NOMO-1 treated with DMSO at 0.1 percent for 48 hours (cell line): ENCODE results near the gene MTF2.

Experiments used
- DNase-seq: peaks from one replicate; lab custom pipeline; 2025; ENCODE audit not compliant: unreplicated experiment; lab: John Stamatoyannopoulos, UW

MTF2 gene

GRCh38 chr1:93082313-93082712, 3.2 kb downstream of the MTF2 start:
- DNase-seq: no peak

DNA sequence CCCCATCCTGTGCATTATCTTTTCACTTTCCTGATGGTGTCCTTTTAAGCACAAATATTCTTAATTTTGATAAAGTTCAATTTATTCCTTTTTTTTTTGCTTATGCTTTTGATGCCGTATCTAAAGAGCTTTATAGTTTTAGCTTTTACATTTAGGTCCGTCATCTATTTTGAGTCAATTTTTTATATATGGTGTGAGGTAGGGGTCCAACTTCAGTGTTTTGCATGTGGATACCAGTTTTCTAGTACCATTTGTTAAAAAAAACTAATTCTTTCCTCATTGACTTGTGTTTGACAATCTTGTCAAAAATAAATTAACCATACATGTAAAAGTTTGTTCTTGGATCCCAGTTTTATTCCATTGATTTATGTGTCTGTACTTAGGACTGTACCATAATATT, 4.9 kb downstream of the MTF2 start:
- no peak for DNase-seq

DNA sequence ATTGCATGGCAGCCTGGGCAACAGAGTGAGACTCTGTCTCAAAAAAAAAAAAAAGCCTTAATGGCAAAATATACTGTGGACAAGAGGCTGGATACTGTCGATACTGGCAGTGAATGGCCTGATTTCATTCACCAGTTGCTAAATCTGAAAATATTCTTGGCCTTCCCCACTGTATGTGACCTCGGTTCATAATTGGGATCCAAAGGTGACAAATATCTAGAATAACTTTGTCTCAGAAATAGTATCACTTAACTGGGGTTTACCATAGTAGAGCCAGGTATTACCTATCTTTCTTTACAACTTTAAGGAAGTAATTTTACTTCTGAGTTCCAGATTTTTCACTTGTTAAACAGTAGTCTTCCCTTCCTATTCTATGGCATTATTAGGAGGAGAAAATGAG, 8.4 kb downstream of the MTF2 start:
- DNase-seq: no peak

DNA sequence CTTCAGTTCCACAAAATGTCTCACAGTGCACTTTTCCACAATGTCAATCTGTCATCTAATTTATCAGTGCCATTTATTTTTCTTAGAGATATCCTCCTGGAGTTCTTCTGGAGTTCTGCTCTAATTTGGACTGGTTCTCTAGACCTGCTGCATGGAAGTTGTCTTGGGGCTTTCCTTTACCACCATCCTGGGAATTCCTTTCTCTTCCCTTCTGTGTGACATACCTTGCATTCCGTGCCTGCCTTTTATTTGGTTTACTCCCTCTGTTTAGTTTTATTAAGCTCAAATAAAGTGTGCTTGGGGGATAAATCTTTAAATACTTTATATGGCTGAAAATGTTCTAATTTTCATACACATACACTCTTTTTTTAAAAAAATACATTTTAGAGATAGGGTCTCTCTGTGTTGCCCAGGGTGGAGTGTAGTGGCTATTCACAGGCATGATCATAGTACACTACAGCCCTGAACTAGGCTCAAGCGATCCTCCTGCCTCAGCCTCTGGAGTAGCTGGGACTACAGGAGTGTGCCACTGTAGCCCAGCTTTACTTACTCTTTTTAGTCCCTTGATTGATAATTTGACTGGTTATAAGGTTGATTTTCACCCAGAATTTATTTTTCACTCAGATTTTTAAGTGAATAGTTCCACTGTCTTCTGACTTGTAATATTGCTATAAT, 14.4 kb downstream of the MTF2 start:
- no peak for DNase-seq

- peak; percentile 49 for DNase-seq
Observed at GRCh38 chr1:93095804-93096585, 16.9 kb downstream of the MTF2 start.

DNA sequence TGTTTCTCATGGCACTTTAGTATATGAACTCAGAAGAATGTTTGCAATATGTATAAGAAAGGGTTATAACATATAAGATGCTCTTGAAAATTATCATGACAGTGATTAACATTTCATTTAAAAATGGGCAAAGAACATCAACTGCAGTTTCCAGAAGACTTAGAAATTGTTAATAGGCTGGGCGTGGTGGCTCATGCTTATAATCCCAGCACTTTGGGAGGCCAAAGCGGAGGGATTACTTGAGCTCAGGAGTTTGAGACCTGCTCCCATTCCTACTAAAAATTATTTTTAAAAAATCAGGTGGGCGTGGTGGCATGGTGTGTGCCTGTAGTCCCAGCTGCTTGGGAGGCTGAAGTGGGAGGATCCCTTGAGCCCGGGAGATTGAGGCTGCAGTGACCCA, 23.1 kb downstream of the MTF2 start:
- no peak for DNase-seq

DNA sequence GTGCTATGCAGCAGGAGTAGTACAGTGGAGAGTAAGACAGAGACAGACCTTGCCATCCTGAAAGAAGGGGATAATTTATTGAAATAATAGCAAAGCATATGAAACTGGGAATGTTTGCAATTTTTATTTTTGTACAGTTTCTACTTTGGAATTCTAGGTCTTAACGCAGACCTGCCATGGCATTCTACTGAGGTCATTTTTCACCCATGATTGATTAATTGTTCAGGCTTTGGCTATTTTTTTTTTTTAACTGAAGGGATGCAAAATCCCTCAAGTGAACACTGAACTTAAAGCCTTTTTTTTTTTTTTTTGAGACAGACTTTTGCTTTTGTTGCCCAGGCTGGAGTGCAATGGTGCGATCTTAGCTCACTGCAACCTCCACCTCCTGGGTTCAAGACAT, 27.1 kb downstream of the MTF2 start:
- no peak for DNase-seq

DNA sequence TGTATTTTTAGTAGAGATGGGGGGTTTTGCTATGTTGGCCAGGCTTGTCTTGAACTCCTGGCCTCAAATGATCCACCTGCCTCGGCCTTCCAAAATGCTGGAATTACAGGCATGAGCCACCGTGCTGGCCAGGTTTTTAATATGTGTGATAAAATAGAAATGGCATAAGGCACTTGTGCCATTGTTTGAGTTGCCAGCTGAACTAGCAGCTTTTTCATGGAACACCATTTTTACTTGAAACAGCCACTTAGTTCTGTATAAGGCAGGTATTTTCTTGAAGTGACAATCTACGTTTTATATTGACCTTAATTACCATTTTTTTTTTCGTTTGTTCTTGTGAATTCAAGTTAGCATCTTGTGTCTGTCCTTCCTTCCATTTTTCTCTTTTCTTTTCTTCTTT, 28.3 kb downstream of the MTF2 start:
- DNase-seq: no peak

GRCh38 chr1:93108335-93108734, 29.3 kb downstream of the MTF2 start:
- DNase-seq: no peak

- no peak for DNase-seq
Observed at GRCh38 chr1:93109578-93109977, 30.5 kb downstream of the MTF2 start.

DNA sequence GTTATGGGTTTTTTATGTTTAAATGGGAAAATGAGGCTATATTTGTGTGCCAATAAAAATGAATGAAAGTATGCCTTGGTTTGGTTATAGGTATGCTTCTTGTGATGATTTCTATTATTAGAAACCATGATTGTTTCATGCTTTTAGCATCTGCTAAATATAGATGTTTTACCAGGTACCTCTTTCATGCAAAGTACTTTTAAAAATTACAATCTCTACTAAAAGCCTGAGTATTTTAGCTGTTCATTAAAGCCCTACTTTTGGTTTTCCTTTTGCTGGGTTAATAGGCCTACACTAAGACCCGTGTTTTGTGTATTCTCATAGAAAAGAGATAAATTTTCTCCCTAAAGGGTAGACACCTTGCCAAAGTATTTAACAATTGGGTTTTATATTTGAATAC, 32.0 kb downstream of the MTF2 start:
- no peak for DNase-seq

- peak; percentile 55 for DNase-seq
Observed at GRCh38 chr1:93111561-93111960, 32.5 kb downstream of the MTF2 start.

DNA sequence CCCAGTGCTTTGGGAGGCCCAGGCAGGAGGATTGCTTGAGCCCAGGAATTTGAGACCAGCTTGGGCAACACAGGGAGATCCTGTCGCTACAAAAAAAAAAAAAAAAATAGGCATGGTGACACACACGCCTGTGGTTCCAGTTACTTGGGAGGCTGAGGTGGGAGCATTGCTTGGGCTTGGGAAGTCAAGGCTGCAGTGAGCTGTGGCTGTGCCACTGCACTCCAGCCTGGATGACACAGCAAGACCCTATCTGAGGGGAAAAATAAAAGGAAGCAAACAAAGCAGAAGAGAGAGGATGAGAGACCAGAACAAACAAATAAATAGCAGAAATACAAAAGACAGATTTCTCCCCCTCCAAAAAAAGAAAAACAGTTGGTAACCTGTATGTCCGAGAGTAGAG, 34.0 kb downstream of the MTF2 start:
- DNase-seq: no peak

DNA sequence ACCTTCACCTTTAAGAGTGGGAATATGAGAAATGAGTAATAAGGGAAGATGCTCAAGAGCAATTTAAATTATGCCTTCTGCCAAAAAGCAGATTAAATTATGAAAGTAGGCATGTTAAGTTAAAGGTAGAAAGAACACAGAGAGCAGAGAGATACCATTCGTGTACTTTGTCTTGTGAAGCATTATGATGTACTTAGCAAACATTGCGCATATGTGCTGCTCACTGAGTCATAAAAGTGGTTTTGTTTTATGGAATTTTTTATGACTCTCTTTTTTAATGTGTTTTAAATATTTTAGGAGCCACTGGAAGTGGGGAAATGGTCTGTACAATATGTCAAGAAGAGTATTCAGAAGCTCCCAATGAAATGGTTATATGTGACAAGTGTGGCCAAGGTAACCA, 35.3 kb downstream of the MTF2 start:
- DNase-seq: no peak

DNA sequence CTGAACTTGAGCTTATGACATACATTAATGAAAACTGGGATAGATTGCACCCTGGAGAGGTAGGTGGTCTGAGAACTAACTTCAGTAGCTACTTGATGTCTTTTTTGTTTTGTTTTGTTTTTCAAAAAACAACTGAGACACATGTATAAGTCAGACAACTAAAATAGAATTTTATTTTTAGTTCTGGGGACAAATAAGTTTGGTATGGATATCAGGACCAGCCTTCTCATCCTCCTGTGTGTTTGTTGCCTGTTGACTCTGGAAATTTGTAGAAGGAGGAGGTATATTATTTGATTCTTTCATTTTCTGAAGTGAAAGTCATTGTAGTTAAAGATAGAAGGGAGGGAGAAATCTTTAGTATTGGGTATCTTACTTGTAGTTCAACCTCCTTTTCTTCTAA, 41.5 kb downstream of the MTF2 start:
- no peak for DNase-seq

- DNase-seq: no peak
Observed at GRCh38 chr1:93123201-93123783, 44.2 kb downstream of the MTF2 start.

DNA sequence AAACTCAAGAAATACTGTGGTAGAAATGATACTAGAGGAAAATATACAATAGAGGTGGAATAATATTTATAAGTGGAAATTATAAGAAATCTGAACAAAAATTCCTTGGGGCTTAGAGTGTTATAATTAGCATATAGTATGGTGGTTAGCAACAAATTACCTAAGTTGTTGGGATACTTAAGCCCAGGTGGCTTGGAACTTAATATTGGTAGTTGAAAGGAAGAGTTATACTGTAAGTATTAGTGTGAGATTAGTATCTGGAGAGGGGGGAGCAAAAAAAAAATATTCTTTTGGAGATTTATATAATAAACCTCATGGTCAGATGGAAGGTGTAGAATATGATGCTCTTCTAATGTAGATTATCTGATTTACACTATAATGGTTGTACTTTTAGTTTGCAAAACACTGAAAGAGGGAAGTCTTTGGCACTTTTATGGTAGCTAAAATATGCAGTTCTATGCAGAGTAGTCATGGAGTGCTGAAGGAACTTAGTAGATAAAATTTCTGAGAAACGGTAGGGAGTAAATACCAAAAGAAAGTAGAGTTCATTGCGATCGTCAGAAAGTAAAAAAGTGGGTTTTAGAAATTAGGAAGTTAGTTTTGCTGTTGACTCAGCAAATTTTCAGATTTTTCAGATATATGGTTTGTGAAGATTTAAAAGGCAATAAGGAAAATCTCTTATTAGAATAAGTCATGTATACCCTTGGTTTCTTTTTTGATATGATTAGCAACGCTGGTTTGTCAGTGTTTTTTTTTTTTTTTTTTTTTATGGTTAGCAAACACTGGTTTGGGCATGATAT, 45.7 kb downstream of the MTF2 start:
- no peak for DNase-seq

- no peak for DNase-seq
Observed at GRCh38 chr1:93129507-93130099, 50.5 kb downstream of the MTF2 start.

DNA sequence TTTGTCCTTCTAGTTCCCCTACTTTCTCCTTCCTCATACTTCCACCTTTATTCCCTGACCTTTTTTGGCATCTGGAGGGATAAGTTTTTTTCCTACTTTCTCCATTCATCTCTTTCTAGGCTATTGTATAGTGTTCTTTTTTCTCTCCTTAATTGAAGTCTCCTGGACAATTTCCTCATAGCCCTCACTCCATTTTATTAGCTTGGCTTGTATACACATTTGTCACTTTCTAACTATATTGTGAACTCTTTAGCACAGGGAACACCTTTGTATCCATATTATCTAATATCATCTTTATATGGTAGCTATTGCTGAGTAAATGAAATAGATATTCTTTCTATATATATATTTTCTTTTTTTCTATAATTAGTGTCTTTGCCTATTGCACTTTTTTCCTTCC, 53.6 kb downstream of the MTF2 start:
- DNase-seq: no peak

DNA sequence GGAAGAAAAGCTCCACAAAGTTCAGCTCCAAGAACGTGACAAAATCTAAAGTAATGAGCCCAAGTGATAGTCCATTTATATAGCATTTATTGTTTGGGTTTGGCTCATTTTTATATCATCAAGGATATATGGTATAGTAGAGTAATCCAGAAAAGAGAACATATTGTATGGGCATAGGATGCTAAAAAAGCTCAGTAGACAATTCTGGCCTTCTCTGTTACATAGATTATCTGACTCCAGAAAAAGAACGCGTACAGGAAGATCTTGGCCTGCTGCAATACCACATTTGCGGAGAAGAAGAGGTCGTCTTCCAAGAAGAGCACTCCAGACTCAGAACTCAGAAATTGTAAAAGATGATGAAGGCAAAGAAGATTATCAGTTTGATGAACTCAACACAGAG, 57.4 kb downstream of the MTF2 start:
- no peak for DNase-seq

- no peak for DNase-seq
Observed at GRCh38 chr1:93137604-93138292, 58.7 kb downstream of the MTF2 start.
